SU-DHL-6 (cell line): ENCODE results near the gene CSTF3.

Experiments
- H2AFZ ChIP-seq: fragments of 200-600 bp; sonication (generic); 2 replicates; pipeline ENCODE4 v1.6.1; 2014; ENCODE audit warnings: low read depth, mild to moderate bottlenecking, moderate library complexity, mixed read lengths, antibody characterized with exemption, low read length; ENCODE audit not compliant: severe bottlenecking
- H3F3A ChIP-seq: fragments of 200-600 bp; shearing (Covaris generic); 2 replicates; pipeline ENCODE4 v1.6.0; 2016; ENCODE audit warnings: antibody characterized with exemption, mild to moderate bottlenecking; ENCODE audit not compliant: insufficient read depth
- H3K27ac ChIP-seq: fragments of 200-600 bp; sonication (generic); 2 replicates; pipeline ENCODE4 v1.5.1; 2016; ENCODE audit warnings: low read depth, mild to moderate bottlenecking, low read length, moderate library complexity, mixed read lengths
- H3K27me3 ChIP-seq: fragments of 200-600 bp; sonication (generic), shearing (Covaris generic); 2 replicates; pipeline ENCODE4 v1.6.0; 2014; ENCODE audit warnings: mild to moderate bottlenecking, low read length
- H3K36me3 ChIP-seq: fragments of 200-600 bp; sonication (generic); 2 replicates; pipeline ENCODE4 v1.6.1; 2014; ENCODE audit warnings: mild to moderate bottlenecking, low read length, mixed read lengths
- H3K4me2 ChIP-seq: fragments of 300-600, 200-600 bp; shearing (Covaris generic), sonication (generic); 2 replicates; pipeline ENCODE4 v1.6.0; 2014; ENCODE audit warnings: low read length, low read depth, mild to moderate bottlenecking; ENCODE audit not compliant: poor library complexity, severe bottlenecking
- H3K4me3 ChIP-seq: fragments of 200-600 bp; sonication (generic); 2 replicates; pipeline ENCODE4 v1.5.1; 2014; ENCODE audit warnings: antibody characterized with exemption, low read length, mild to moderate bottlenecking, mixed read lengths; ENCODE audit not compliant: insufficient read depth, poor library complexity, severe bottlenecking
- H3K79me2 ChIP-seq: fragments of 200-600 bp; sonication (generic); 2 replicates; pipeline ENCODE4 v1.6.1; 2014; ENCODE audit warnings: mild to moderate bottlenecking, low read length, moderate library complexity; ENCODE audit not compliant: insufficient read depth
- H3K9ac ChIP-seq: fragments of 200-600 bp; sonication (generic); 2 replicates; pipeline ENCODE4 v1.7.0; 2014; ENCODE audit warnings: mild to moderate bottlenecking, low read length
- H3K9me2 ChIP-seq: fragments of 200-600 bp; sonication (generic); replicated peaks from 2 replicates; pipeline ENCODE4 v1.6.1; 2014; ENCODE audit warnings: low read length; ENCODE audit not compliant: insufficient read depth
- H3K9me3 ChIP-seq: fragments of 200-600 bp; sonication (generic); 2 replicates; pipeline ENCODE4 v1.6.1; 2014; ENCODE audit warnings: low read length, mixed read lengths; ENCODE audit not compliant: insufficient read depth
- H4K20me1 ChIP-seq: fragments of 200-600 bp; sonication (generic); 2 replicates; pipeline ENCODE4 v1.6.1; 2014; ENCODE audit warnings: low read depth, mild to moderate bottlenecking, antibody characterized with exemption, low read length, moderate library complexity, mixed read lengths
- CTCF ChIP-seq: fragments of 200-600 bp; sonication (generic); IDR thresholded peaks from one replicate; pipeline ENCODE4 v1.5.1; 2017; ENCODE audit warnings: antibody characterized with exemption, mild to moderate bottlenecking, low read length, moderate library complexity; ENCODE audit not compliant: insufficient read depth, poor library complexity, severe bottlenecking
- EZH2phosphoT487 ChIP-seq: fragments of 200-600 bp; sonication (generic), shearing (Covaris generic); conservative IDR thresholded peaks from 2 replicates; pipeline ENCODE4 v1.6.1; 2018; ENCODE audit warnings: mild to moderate bottlenecking, antibody characterized with exemption, low read length, moderate library complexity, mixed read lengths

CSTF3 gene

GRCh38 chr11:33133761-33134160 is 27.5 kb downstream of the CSTF3 start:
- H4K20me1 ChIP-seq: no peaks in the 10 kb centered on the region
- H3K9me3 ChIP-seq: no peaks in the 10 kb centered on the region
- H3K9ac ChIP-seq: no peak overlapping the region
- TF ChIP-seq EZH2phosphoT487 (no peak), CTCF (no peak)
- no peak overlapping the region for H3K27ac ChIP-seq
- no peaks in the 10 kb centered on the region for H3F3A ChIP-seq
- H3K27me3 ChIP-seq: no peaks in the 10 kb centered on the region
- H3K36me3 ChIP-seq: no peaks in the 10 kb centered on the region
- H3K4me3 ChIP-seq: no peak overlapping the region
- no peaks in the 10 kb centered on the region for H3K79me2 ChIP-seq
- H2AFZ ChIP-seq: no peak overlapping the region
- no peaks in the 10 kb centered on the region for H3K9me2 ChIP-seq
- H3K4me2 ChIP-seq: no peak overlapping the region

DNA sequence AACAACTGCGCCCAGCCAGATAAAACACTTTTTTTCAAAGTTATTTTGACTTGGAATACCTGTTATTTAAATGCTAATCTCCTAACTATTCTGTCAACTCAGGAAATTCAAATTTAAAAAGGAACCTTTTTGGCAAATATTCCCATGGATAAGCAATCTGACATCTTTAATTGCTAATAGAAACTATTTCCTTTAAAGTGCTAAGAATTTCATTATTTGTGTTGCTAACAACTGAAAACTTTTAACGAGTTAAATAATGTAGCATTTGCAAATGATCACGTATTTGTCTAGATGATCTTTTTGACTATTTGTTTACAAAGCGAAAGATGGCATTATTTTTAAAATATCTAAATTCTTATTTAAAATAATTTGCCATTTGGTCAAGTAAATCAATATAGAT is 28.8 kb downstream of the CSTF3 start:
- no peak overlapping the region for H3K27ac ChIP-seq
- no peaks in the 10 kb centered on the region for H3K27me3 ChIP-seq
- H3K9me3 ChIP-seq: no peaks in the 10 kb centered on the region
- H3K9ac ChIP-seq: no peak overlapping the region
- H3K4me2 ChIP-seq: no peak overlapping the region
- no peak overlapping the region for H3K4me3 ChIP-seq
- no peaks in the 10 kb centered on the region for H3K9me2 ChIP-seq
- H2AFZ ChIP-seq: no peak overlapping the region
- H3F3A ChIP-seq: no peaks in the 10 kb centered on the region
- H4K20me1 ChIP-seq: no peaks in the 10 kb centered on the region
- H3K79me2 ChIP-seq: no peaks in the 10 kb centered on the region
- no peak for TF ChIP-seq CTCF
- no peak for TF ChIP-seq EZH2phosphoT487
- no peaks in the 10 kb centered on the region for H3K36me3 ChIP-seq

- no peak overlapping the region for H3K27ac ChIP-seq
- H2AFZ ChIP-seq: no peak overlapping the region
- H3K4me3 ChIP-seq: no peak overlapping the region
- H3K9ac ChIP-seq: no peak overlapping the region
- H3K4me2 ChIP-seq: no peak overlapping the region
- H3K9me2 ChIP-seq: no peaks in the 10 kb centered on the region
- no peaks in the 10 kb centered on the region for H4K20me1 ChIP-seq
- H3K36me3 ChIP-seq: no peaks in the 10 kb centered on the region
- TF ChIP-seq CTCF: no peak
- TF ChIP-seq EZH2phosphoT487: no peak
- no peaks in the 10 kb centered on the region for H3F3A ChIP-seq
- H3K27me3 ChIP-seq: no peaks in the 10 kb centered on the region
- H3K79me2 ChIP-seq: no peaks in the 10 kb centered on the region
- H3K9me3 ChIP-seq: no peaks in the 10 kb centered on the region
Measured at GRCh38 chr11:33128739-33129138, 32.5 kb downstream of the CSTF3 start.

- no peaks in the 10 kb centered on the region for H3K9me3 ChIP-seq
- no peak overlapping the region for H2AFZ ChIP-seq
- H3F3A ChIP-seq: no peaks in the 10 kb centered on the region
- TF ChIP-seq EZH2phosphoT487 (no peak), CTCF (no peak)
- no peaks in the 10 kb centered on the region for H3K27me3 ChIP-seq
- H3K4me2 ChIP-seq: no peak overlapping the region
- H3K9me2 ChIP-seq: no peaks in the 10 kb centered on the region
- no peak overlapping the region for H3K27ac ChIP-seq
- no peaks in the 10 kb centered on the region for H4K20me1 ChIP-seq
- H3K36me3 ChIP-seq: no peaks in the 10 kb centered on the region
- H3K79me2 ChIP-seq: no peaks in the 10 kb centered on the region
- H3K9ac ChIP-seq: no peak overlapping the region
- H3K4me3 ChIP-seq: no peak overlapping the region
Measured at GRCh38 chr11:33125611-33126010, 35.7 kb downstream of the CSTF3 start.
